Fibroblast of peridontal ligament (primary cell): ENCODE measurements around the gene DEPDC1B.
A peak's percentile ranks its signal among the peaks of the same experiment; 100 is the strongest.
"Not testable (repeated sequence)": the region's sequence is repeated elsewhere in the genome, so short reads cannot be mapped to it uniquely, and the experiment has no call there.

Experiments
- DNase-seq: peaks from one replicate; pipeline ENCODE4 v3.0.0-alpha.2; 2010; ENCODE audit errors: extremely low read depth

Gene DEPDC1B

DNA sequence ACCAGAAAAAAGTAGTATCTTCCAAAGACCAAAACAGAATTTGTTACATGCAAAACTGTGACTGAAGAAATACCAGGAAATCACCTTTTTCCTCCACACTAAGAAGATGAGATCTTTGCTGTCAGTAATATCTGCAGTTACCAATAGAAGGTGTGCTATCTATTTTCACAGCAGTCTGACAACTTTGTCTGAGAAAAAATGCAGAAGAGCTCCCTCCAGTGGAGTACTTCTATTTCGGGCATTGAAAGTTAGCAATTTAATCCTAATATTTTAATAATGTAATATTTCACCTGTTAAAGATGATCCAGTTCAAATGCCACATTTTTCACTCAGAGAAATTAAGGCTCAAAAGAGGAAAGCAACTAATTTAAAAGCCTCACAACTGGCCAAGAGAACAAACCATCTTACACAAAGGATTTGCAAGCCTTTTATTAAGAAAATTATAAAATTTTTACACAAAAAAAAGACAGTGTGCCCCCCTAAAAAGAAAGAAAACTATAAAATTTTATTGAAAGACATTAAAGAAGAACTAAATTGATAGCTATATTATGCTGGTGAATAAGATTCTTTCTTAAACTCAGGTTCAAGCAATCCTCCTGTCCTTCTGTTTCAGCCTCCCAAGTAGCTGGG lies 50.6 kb downstream of the DEPDC1B start:
- peak; percentile 67 for DNase-seq

DNA sequence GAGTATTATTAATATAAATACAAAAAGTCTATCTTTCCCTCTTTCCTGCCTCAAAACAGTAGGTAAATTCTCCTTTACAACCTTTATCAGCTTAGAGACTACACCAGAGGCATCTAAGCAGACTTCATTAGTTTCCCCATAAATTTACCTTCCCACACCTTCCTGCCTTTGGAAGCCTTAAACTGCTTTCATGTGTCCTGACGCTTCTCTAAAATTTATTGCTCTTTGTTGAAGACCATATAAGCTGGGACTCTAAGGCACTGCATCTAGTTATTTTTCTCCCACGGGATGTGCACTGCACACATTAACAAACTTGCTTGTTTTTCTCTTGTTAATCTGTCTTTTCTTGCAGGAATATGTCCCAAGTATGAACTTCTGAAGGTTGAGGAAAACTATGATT lies 51.8 kb downstream of the DEPDC1B start:
- DNase-seq = no peak

- no peak for DNase-seq
Measured at GRCh38 chr5:60640901-60641300, 59.1 kb downstream of the DEPDC1B start.

- DNase-seq = peak; percentile 26
Measured at GRCh38 chr5:60639544-60639943, 60.4 kb downstream of the DEPDC1B start.

DNA sequence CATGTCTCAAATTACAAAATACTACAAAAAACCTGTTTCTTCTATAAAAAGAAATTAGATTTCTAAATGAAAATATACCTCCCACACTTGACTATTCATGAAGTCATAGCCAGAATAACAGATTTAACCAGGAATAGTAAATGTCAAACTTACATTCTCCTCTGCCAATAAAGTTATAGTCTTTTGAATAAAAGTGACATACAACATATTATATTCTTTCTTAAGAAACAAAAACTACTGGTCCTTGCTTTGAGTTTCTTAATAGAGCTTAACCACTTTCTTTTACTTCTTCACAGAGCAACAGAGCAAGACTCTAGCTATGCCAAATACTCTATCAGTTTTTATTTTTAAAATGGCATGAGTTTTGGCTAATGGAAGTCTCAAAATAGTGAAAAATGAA lies 61.7 kb downstream of the DEPDC1B start:
- no peak for DNase-seq

- no peak for DNase-seq
Measured at GRCh38 chr5:60636644-60637043, 63.3 kb downstream of the DEPDC1B start.

DNA sequence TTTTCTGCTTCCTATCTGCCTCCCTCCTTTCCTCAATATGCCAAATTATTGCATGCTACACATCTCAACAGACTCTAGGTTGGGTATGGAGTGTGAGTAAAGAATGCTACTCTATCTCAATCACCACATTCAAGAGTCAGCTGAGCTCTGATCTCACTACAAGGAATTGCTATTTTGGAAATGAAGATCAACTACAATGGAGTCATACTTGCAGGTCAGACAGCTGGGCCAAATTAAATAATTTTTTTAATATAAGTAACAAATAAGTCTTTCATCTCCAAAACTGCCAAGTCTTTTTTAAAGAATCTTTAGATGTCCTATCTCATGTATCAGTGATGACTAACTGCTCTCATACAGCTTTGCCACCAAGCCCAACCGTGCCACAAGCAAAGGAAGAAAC lies 64.0 kb downstream of the DEPDC1B start:
- no peak for DNase-seq

GRCh38 chr5:60634051-60634450 lies 65.9 kb downstream of the DEPDC1B start:
- DNase-seq = no peak

GRCh38 chr5:60633341-60633740 lies 66.6 kb downstream of the DEPDC1B start:
- DNase-seq = peak; percentile 82

- DNase-seq = no peak
Measured at GRCh38 chr5:60632153-60632552, 67.8 kb downstream of the DEPDC1B start.

- no peak for DNase-seq
Measured at GRCh38 chr5:60630836-60631235, 69.1 kb downstream of the DEPDC1B start.

DNA sequence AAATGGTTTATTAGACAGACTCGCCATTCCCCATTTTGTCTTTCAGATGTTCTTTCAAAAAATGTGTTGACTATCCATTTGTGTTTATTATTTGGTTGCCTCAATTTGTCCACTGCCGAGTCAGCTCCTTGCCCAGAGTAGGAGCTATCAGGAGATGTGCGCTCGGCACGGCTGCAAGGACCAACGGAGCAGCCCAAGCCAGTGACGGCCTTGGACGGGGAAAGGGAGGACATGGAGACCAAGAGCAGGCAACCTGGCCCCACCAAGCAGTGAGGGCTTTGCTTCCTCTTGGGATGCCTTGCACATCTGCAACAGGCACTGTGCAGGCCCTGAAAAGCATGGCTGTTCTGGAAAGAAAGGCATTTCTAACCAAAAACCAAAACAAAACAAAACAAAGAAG lies 69.8 kb downstream of the DEPDC1B start:
- no peak for DNase-seq

- DNase-seq = not testable (repeated sequence)
Measured at GRCh38 chr5:60624875-60625274, 75.1 kb downstream of the DEPDC1B start.

- not testable (repeated sequence) for DNase-seq
Measured at GRCh38 chr5:60620752-60621151, 79.2 kb downstream of the DEPDC1B start.

DNA sequence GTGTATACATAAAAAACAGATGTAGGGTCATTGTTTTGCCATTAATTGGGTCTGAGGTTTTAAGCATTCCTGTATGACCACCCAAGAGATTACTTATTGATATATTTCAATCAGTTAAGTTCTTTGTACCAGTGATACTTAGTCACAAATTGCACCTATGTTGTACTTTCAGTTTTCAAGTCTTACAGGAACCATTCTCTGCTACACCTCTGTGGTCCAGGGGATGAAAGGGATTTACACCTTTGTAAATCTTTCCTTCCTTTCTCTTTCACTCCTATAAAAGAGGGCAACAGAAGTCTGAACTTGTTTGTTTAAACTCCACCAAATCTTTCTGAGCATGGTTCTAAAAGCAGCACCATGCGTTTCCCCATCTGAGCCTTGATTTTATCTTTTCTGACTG lies 86.1 kb downstream of the DEPDC1B start:
- no peak for DNase-seq

DNA sequence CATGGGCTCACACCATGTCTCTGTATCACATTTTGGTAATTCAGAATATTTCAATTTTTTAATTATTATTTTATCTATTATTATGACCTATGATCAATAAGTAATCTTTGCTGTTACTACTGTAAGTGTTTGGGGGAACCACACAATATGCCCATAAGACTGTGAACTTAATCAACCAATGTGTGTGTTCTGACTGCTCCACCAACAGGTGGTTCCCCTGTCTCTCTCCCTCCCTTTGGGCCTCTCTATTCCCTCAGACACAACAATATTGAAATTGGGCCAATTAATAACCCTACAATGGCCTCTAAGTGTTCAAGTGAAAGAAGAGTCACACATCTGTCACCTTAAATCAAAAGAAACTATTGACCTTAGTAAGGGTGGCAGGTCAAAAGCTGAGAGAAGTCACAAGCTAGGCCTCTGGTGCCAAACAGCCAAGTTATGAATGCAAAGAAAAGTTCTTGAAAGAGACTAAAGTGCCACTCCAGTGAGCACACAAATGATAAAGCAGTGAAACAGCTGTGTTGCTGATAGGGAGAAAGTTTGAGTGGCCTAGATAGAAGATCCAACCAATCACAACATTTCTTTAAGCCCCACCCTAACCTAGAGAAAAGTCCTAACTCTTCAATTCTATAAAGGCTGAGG lies 88.7 kb downstream of the DEPDC1B start:
- no peak for DNase-seq

GRCh38 chr5:60604771-60605170 lies 95.2 kb downstream of the DEPDC1B start:
- DNase-seq = peak; percentile 34

DNA sequence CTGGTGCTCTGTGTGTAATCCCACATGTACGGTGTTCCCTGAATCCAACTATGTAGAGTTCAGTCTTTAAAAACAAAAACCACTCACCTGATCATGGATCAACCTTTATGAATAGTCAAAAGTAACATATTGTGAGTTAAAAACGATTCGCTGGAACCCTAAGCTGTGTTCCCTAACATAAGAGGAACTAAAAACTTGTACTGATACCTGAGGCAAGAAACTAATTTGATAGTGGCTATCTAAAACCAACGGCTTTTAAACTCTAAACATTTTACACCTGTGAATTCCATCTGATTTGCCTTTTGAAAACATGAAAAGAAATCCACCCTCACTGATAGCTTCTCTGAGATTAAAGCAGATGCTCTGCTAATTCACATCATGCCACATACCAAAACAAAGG lies 101.5 kb downstream of the DEPDC1B start:
- no peak for DNase-seq

DNA sequence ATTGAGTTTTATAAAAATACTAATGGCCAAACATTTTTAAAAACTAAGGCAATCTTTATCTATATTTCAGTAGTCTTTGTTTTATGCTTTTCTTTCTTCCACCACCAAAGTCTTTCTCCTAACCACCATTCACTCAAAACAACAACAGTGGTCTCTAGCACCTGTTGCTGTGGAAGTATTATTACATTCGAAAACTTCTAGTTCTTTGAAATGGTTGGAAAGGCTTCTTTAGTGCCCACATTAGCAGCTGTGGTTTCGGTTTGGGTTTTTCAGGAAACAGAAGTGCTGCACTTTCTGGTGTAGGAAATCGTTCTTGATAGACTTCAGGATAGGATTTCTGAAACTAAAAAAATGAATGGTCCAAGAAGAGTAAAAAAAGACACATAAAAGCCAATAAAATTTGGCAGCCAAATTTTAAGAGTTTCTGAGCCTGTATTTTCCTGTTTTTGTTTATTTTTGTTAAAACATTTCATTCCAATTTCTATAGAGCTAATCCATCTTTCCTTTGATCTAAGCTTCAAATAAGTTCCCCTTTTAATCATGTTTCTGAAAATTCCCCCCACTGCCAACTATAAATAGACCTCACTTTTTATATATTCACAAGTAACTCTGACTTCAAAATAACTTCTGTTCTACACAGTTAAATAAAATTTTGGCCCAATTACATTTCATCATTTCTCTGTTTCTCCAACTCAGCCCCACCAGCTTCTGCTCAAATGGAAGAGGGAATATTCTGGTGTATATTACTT lies 102.2 kb downstream of the DEPDC1B start:
- peak; percentile 55 for DNase-seq

- no peak for DNase-seq
Measured at GRCh38 chr5:60594715-60595477, 105.1 kb downstream of the DEPDC1B start.

GRCh38 chr5:60590172-60590571 lies 109.8 kb downstream of the DEPDC1B start:
- no peak for DNase-seq

DNA sequence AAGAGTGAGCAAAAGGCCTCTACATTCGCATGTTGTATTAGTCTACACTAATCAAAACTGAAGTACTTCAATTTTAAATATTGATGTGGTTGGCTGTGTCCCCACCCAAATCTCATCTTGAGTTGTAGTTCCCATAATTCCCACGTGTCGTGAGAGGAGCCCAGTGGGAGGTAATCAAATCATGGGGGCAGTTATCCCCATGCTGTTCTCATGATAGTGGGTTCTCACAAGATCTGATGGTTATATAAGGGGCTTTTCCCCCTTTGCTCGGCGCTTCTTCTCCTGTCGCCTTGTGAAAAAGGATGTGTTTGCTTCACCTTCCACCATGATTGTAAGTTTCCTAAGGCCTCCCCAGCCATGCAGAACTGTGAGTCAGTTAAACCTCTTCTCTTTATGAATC lies 112.7 kb downstream of the DEPDC1B start:
- not testable (repeated sequence) for DNase-seq
